Esophagus squamous epithelium (tissue), 4 donors: ENCODE measurements around the gene IGSF9.

Experiments used
- CTCF ChIP-seq, 6 experiments: fragments of 450-650 bp in 4 of 6; fragments of 200-600 bp in 2 of 6; sonication (generic) in 2 of 6; IDR thresholded peaks; one replicate each; pipeline ENCODE4 v1.5.1; 2016 to 2019; ENCODE audit warnings: antibody characterized with exemption in 6 of 6, mild to moderate bottlenecking in 4 of 6, moderate library complexity in 4 of 6
- POLR2A ChIP-seq, 4 donors: fragments of 450-650 bp; IDR thresholded peaks; one replicate each; pipeline ENCODE4 v1.6.1; 2017; ENCODE audit warnings: antibody characterized with exemption in 4 of 4, mild to moderate bottlenecking in 4 of 4, moderate library complexity in 3 of 4

DNA sequence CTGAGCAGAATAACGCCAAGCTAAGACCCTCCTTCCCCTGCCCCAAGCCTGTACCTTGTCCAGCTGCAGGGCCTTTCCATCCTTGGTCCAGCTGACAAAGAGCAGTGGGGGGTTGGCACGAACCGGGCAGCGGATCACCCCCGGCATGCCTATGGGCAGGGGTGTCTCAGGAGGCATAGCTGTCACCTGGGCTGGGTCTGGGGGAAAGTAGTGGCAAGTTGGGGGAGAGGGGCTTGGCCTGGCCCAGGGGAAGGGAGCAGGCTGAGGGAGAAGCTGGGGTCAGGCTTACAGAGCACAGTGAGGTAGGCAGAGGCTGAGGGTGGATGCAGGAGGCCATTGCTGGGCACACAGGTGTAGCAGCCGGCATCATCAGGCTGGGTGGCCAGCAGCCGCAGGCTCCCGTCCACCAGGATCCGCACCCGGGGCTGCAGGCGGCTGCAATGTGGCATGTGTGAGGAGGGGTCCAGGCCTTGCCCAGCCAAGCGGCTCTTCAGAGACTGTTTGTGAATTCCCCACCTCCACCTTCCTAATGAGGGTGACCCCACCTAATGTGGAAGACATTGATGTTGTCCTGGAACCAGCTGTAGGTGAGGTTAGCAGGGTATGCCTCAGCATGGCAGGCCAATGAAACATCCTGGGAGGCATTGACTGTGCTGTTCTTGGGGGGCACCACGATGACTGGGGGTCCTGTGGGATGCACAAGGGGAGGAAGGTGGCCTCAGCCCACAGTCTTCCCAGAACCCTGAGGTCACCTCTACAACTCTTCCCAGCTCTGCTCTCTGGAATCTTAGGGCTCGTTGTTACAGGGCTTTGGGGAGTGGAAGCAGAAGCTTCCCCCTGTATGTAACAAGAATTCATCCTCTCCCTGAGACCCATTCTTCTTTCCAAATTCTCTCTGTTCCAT, 11.0 kb downstream of the IGSF9 start:
- no peak for TF ChIP-seq CTCF (IDR thresholded peaks at IDR 0.05)
- TF ChIP-seq POLR2A (IDR thresholded peaks at IDR 0.05), result no peak
